CD4-positive, alpha-beta T cell (primary cell): ENCODE data around the gene FCN1. TPM values are rescaled to one million over a fixed set of nuclear protein-coding genes. Genes with fewer than 3 reads are reported as not detected.

Source experiments
- ATAC-seq: fragments of 200-7000 bp; cut with Tn5 transposase; one replicate; pipeline ENCODE4 v1.10.0; 2022; ENCODE audit warnings: mild to moderate bottlenecking; ENCODE audit not compliant: poor library complexity
- CTCF ChIA-PET: fragments of 350-600 bp; sonication (Branson Sonifier 250); formaldehyde crosslinking; loops from one replicate; lab custom pipeline; 2021; ENCODE audit warnings: antibody characterized with exemption, inconsistent platforms; lab: Charles Lee
- POLR2A ChIA-PET: fragments of 350-600 bp; sonication (Branson Sonifier 250); formaldehyde crosslinking; loops from one replicate; lab custom pipeline; 2021; ENCODE audit warnings: antibody characterized with exemption, inconsistent platforms; lab: Charles Lee
- DNase-seq, 14 experiments: peaks; one replicate each; pipeline ENCODE4 v3.0.0-alpha.2; 2013 to 2020; ENCODE audit warnings: mixed read lengths in 2 of 14
- H3K27ac ChIP-seq, 2 donors: one replicate each; pipeline versions ENCODE4 v1.5.1 to v1.7.0; 2013; ENCODE audit warnings: low read length in 2 of 2, low read depth in 1 of 2, mild to moderate bottlenecking in 1 of 2
- H3K27me3 ChIP-seq, 2 experiments: 1 replicate in 1 of 2; 2 replicates in 1 of 2; pipeline versions ENCODE4 v1.6.1 to v1.7.0; 2013; ENCODE audit warnings: low read length in 2 of 2, control low read depth in 1 of 2, mild to moderate bottlenecking in 1 of 2, moderate library complexity in 1 of 2; ENCODE audit not compliant: insufficient read depth in 2 of 2, control insufficient read depth in 1 of 2
- H3K36me3 ChIP-seq: one replicate; pipeline ENCODE4 v1.6.1; 2013; ENCODE audit warnings: low read length, control low read depth; ENCODE audit not compliant: insufficient read depth
- H3K4me1 ChIP-seq: one replicate; pipeline ENCODE4 v1.6.1; 2013; ENCODE audit warnings: low read length, control low read depth; ENCODE audit not compliant: insufficient read depth
- H3K4me3 ChIP-seq: one replicate; pipeline ENCODE4 v1.5.1; 2013; ENCODE audit warnings: mild to moderate bottlenecking, low read length, moderate library complexity
- H3K9me3 ChIP-seq, 2 experiments: 1 replicate in 1 of 2; 2 replicates in 1 of 2; pipeline versions ENCODE4 v1.6.1 to v1.7.0; 2013; ENCODE audit warnings: low read length in 2 of 2, mild to moderate bottlenecking in 2 of 2, control low read depth in 1 of 2, moderate library complexity in 1 of 2; ENCODE audit not compliant: control insufficient read depth in 1 of 2, insufficient read depth in 1 of 2
- H3K27ac Mint-ChIP-seq: one replicate; pipeline ENCODE4 v1.8.0; 2020; ENCODE audit warnings: mixed read lengths
- H3K27me3 Mint-ChIP-seq: one replicate; pipeline ENCODE4 v1.8.0; 2021; ENCODE audit warnings: mixed read lengths
- H3K36me3 Mint-ChIP-seq: one replicate; pipeline ENCODE4 v1.8.0; 2021; ENCODE audit warnings: low read depth, mixed read lengths
- H3K4me1 Mint-ChIP-seq: one replicate; pipeline ENCODE4 v1.8.0; 2021; ENCODE audit warnings: low read depth, mixed read lengths
- H3K4me3 Mint-ChIP-seq: one replicate; pipeline ENCODE4 v1.8.0; 2020; ENCODE audit warnings: mild to moderate bottlenecking, mixed read lengths
- H3K9me3 Mint-ChIP-seq: one replicate; pipeline ENCODE4 v1.8.0; 2020; ENCODE audit warnings: mixed read lengths
- CTCF ChIP-seq: fragments of 200-600 bp; IDR thresholded peaks from one replicate; pipeline ENCODE4 v1.8.0; 2022; ENCODE audit warnings: antibody characterized with exemption, mild to moderate bottlenecking
- intact Hi-C, 2 experiments: fragments of 100-400 bp; cut with DNase I in 1 of 2; cut with micrococcal nuclease in 1 of 2; formaldehyde crosslinking; loops; one replicate each; pipeline versions ENCODE4 v1.15.1 to v1.9.0; 2023 to 2025; cut with DNase I, micrococcal nuclease
- total RNA-seq, 174 experiments: library from RNA in 2 of 174; stranded (reverse) in 2 of 174; gene quantifications; one replicate each; pipeline ENCODE4 v1.2.3 and lab custom pipeline; 2021 to 2026

Gene FCN1
- total RNA-seq, 2 experiments from 2014 or later, result 9.9 to 10.5 TPM

- Histone ChIP-seq H3K27ac (no peak overlapping the region), H3K9me3 (peaks cover 0 to 3% of the 10 kb centered on the region in 2 experiments), H3K27me3 (peaks cover 0 to 4% of the 10 kb centered on the region in 2 experiments), H3K4me1 (no peaks in the 10 kb centered on the region), H3K36me3 (no peaks in the 10 kb centered on the region), H3K4me3 (no peak overlapping the region)
- Mint-ChIP-seq H3K27me3 (peaks cover 18% of the 10 kb centered on the region), H3K9me3 (no peaks in the 10 kb centered on the region), H3K4me1 (no peaks in the 10 kb centered on the region), H3K4me3 (no peak overlapping the region), H3K36me3 (no peaks in the 10 kb centered on the region), H3K27ac (no peak overlapping the region)
- CTCF ChIA-PET, result no interaction called here
- DNase-seq, result no peak
- no peak for TF ChIP-seq CTCF
- intact Hi-C loops, result no loop called here
- no peak for ATAC-seq
- POLR2A ChIA-PET, result no interaction called here
These were observed 23.4 kb downstream of the FCN1 start for GRCh38 chr9:134894136-134894860.

- Mint-ChIP-seq H3K9me3 (no peaks in the 10 kb centered on the region), H3K27ac (no peak overlapping the region), H3K36me3 (no peaks in the 10 kb centered on the region), H3K4me1 (no peaks in the 10 kb centered on the region), H3K4me3 (no peak overlapping the region), H3K27me3 (peaks cover 16% of the 10 kb centered on the region)
- no peak for ATAC-seq
- no peak for TF ChIP-seq CTCF
- peaks cover 0 to 3% of the 10 kb centered on the region in 2 experiments for H3K9me3 ChIP-seq
- no peak overlapping the region for H3K27ac ChIP-seq
- ChIA-PET CTCF (no interaction called here), POLR2A (no interaction called here)
- no peak for DNase-seq
- no peaks in the 10 kb centered on the region for H3K36me3 ChIP-seq
- intact Hi-C loops, result no loop called here
- peaks cover 3 to 4% of the 10 kb centered on the region in 2 experiments for H3K27me3 ChIP-seq
- H3K4me1 ChIP-seq, result no peaks in the 10 kb centered on the region
- H3K4me3 ChIP-seq, result no peak overlapping the region
These were observed 24.8 kb downstream of the FCN1 start for GRCh38 chr9:134892820-134893420.

DNA sequence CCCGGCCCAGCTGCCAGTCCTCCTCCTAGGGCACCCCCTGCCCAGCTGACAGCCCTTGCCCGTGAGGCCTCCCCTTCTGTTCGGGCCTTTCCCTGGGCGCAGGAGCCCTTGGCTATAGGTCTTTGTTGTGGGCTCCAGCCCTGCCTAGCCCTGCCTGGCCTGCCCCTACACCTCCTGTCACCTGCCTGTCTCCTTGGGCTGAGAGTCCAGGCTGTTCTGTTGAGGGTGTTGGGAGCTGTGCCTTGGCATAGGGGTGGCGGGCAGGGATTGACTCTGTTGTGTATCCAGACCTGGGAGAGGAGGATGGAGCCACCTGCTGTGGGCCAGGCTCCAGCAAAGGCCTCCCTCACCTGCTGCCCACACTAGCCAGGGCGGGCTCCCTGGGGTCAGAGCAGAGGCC is 25.5 kb downstream of the FCN1 start:
- H3K27ac ChIP-seq, result no peak overlapping the region
- POLR2A ChIA-PET, result no interaction called here
- no peak overlapping the region for H3K4me3 Mint-ChIP-seq
- H3K4me3 ChIP-seq, result no peak overlapping the region
- ATAC-seq, result no peak
- intact Hi-C loops, result no loop called here
- H3K4me1 ChIP-seq, result no peaks in the 10 kb centered on the region
- no peaks in the 10 kb centered on the region for H3K36me3 Mint-ChIP-seq
- H3K9me3 ChIP-seq, result peaks cover 0 to 3% of the 10 kb centered on the region in 2 experiments
- TF ChIP-seq CTCF, result no peak
- peaks cover 9% of the 10 kb centered on the region for H3K27me3 Mint-ChIP-seq
- H3K27me3 ChIP-seq, result peaks cover 3 to 4% of the 10 kb centered on the region in 2 experiments
- H3K36me3 ChIP-seq, result no peaks in the 10 kb centered on the region
- no peaks in the 10 kb centered on the region for H3K9me3 Mint-ChIP-seq
- CTCF ChIA-PET, result no interaction called here
- no peaks in the 10 kb centered on the region for H3K4me1 Mint-ChIP-seq
- peak in 1 of 14 experiments; percentile 27 for DNase-seq
- no peak overlapping the region for H3K27ac Mint-ChIP-seq
